CD4-positive, alpha-beta memory T cell (primary cell): Measurements from ENCODE around the gene FKBP11. TPM values are rescaled to one million over a fixed set of nuclear protein-coding genes. Genes with fewer than 3 reads are reported as not detected.

ENCODE experiments used
- CTCF ChIA-PET: fragments of 350-600 bp; sonication (Branson Sonifier 250); formaldehyde crosslinking; loops from one replicate; lab custom pipeline; 2021; ENCODE audit warnings: inconsistent platforms; ENCODE audit not compliant: partially characterized antibody; lab: Charles Lee
- POLR2A ChIA-PET: fragments of 350-600 bp; sonication (Branson Sonifier 250); formaldehyde crosslinking; loops from one replicate; lab custom pipeline; 2021; ENCODE audit not compliant: partially characterized antibody; lab: Charles Lee
- DNase-seq, 5 donors: peaks; one replicate each; pipeline versions ENCODE4 v3.0.0 to v3.0.0-alpha.2; 2020 to 2022; ENCODE audit warnings: mixed read lengths in 1 of 5
- H3K27ac ChIP-seq: one replicate; pipeline ENCODE4 v1.7.0; 2013; ENCODE audit warnings: low read depth, low read length
- H3K27me3 ChIP-seq: 2 replicates; pipeline ENCODE4 v1.7.0; 2013; ENCODE audit warnings: mild to moderate bottlenecking, low read length, moderate library complexity; ENCODE audit not compliant: insufficient read depth
- H3K36me3 ChIP-seq: 2 replicates; pipeline ENCODE4 v1.7.0; 2013; ENCODE audit warnings: mild to moderate bottlenecking, low read length, moderate library complexity; ENCODE audit not compliant: insufficient read depth
- H3K4me1 ChIP-seq: 2 replicates; pipeline ENCODE4 v1.7.0; 2013; ENCODE audit warnings: mild to moderate bottlenecking, low read length, moderate library complexity; ENCODE audit not compliant: insufficient read depth
- H3K4me3 ChIP-seq, 2 donors: one replicate each; pipeline ENCODE4 v1.7.0; 2013; ENCODE audit warnings: low read length in 2 of 2, mild to moderate bottlenecking in 1 of 2
- H3K9me3 ChIP-seq, 2 donors: one replicate each; pipeline ENCODE4 v1.7.0; 2013; ENCODE audit warnings: low read length in 2 of 2, control low read depth in 1 of 2; ENCODE audit not compliant: control insufficient read depth in 1 of 2
- H3K27ac Mint-ChIP-seq, 7 donors: one replicate each; pipeline ENCODE4 v1.8.0; 2020 to 2021; ENCODE audit warnings: mixed read lengths in 7 of 7, mild to moderate bottlenecking in 6 of 7, inconsistent platforms in 3 of 7, moderate library complexity in 3 of 7
- H3K27me3 Mint-ChIP-seq, 2 donors: one replicate each; pipeline ENCODE4 v1.8.0; 2020 to 2021; ENCODE audit warnings: mixed read lengths in 2 of 2
- H3K36me3 Mint-ChIP-seq, 2 donors: one replicate each; pipeline ENCODE4 v1.8.0; 2020 to 2021; ENCODE audit warnings: mixed read lengths in 2 of 2, inconsistent platforms in 1 of 2, mild to moderate bottlenecking in 1 of 2
- H3K4me1 Mint-ChIP-seq, 4 donors: one replicate each; pipeline ENCODE4 v1.8.0; 2020 to 2021; ENCODE audit warnings: mixed read lengths in 4 of 4, mild to moderate bottlenecking in 1 of 4
- H3K4me3 Mint-ChIP-seq, 8 donors: one replicate each; pipeline ENCODE4 v1.8.0; 2020 to 2021; ENCODE audit warnings: mixed read lengths in 8 of 8, mild to moderate bottlenecking in 7 of 8, moderate library complexity in 6 of 8, inconsistent platforms in 3 of 8
- H3K9me3 Mint-ChIP-seq, 8 donors: one replicate each; pipeline ENCODE4 v1.8.0; 2020 to 2021; ENCODE audit warnings: mixed read lengths in 8 of 8, mild to moderate bottlenecking in 5 of 8, inconsistent platforms in 3 of 8, moderate library complexity in 1 of 8
- intact Hi-C: fragments of 100-400 bp; cut with micrococcal nuclease; formaldehyde crosslinking; loops from one replicate; pipeline ENCODE4 v1.15.1; 2023
- polyA plus RNA-seq, 2 donors: library from polyadenylated mRNA; unstranded; fragments of 300-500 nt; fragmentation: Illumina TruSeq; gene quantifications; one replicate each; pipeline ENCODE4 v1.2.3, GENCODE V29; 2021
- total RNA-seq, 2 experiments: library from RNA; stranded (reverse); gene quantifications; one replicate each; pipeline ENCODE4 v1.2.3, GENCODE V29; 2021

The FKBP11 gene
- total RNA-seq (10 to 100 TPM; 77.7 to 81.1 TPM), polyA plus RNA-seq (100 to 1,000 TPM; 212 to 238 TPM)

- peaks cover 0 to 2% (median 0%) of the 10 kb centered on the region in 8 donors for H3K9me3 Mint-ChIP-seq
- no peaks in the 10 kb centered on the region for H3K27me3 ChIP-seq
- intact Hi-C loops: loop anchor here (1.0 to 2.0 kb wide), 5 partner anchors 21 to 93 kb away; partner anchors contain the start of genes ARF3, PRKAG1 and WNT1
- peak within 1 kb of the TSS; percentile 95 for H3K27ac ChIP-seq
- ChIA-PET CTCF (interaction anchor here (0.6 to 9.6 kb wide), 15 partner anchors 10 to 78 kb away, joined by 3 to 190 read pairs (median 4); partner anchors contain the start of genes DDX23, RND1 and WNT1), POLR2A (interaction anchor here (0.6 to 3.5 kb wide), 18 partner anchors 8 to 205 kb away, joined by 3 to 70 read pairs (median 8); partner anchors contain the start of genes ARF3, DDX23, RND1 and TUBA1B)
- peak within 1 kb of the TSS; percentile 96 to 100 (median 99) for H3K27ac Mint-ChIP-seq
- peaks cover 31 to 55% of the 10 kb centered on the region in 2 donors for H3K36me3 Mint-ChIP-seq
- H3K4me1 ChIP-seq: peaks cover 30% of the 10 kb centered on the region
- peaks cover 39 to 73% (median 55%) of the 10 kb centered on the region in 4 donors for H3K4me1 Mint-ChIP-seq
- H3K27me3 Mint-ChIP-seq: no peaks in the 10 kb centered on the region
- H3K4me3 ChIP-seq: peak within 1 kb of the TSS; percentile 20 to 97
- H3K36me3 ChIP-seq: peaks cover 9% of the 10 kb centered on the region
- DNase-seq: peak; percentile 81 to 87 (median 84)
- H3K9me3 ChIP-seq: no peaks in the 10 kb centered on the region
- H3K4me3 Mint-ChIP-seq: peak within 1 kb of the TSS; percentile 95 to 98 (median 97)
Measured at GRCh38 chr12:48925304-48926011, at the start of gene FKBP11. Gene FKBP11, minus strand, starts transcription at chr12:48925492. Its CDS starts 64 bp downstream, at chr12:48925428.

GRCh38 chr12:48973941-48974673 is 48.8 kb upstream of the FKBP11 start:
- Histone ChIP-seq H3K36me3 (no peaks in the 10 kb centered on the region), H3K27me3 (peaks cover 31% of the 10 kb centered on the region), H3K4me3 (no peak overlapping the region), H3K27ac (no peak overlapping the region), H3K4me1 (peaks cover 56% of the 10 kb centered on the region), H3K9me3 (no peaks in the 10 kb centered on the region)
- H3K4me1 Mint-ChIP-seq: peaks cover 24 to 58% (median 43%) of the 10 kb centered on the region in 4 donors
- H3K9me3 Mint-ChIP-seq: peaks cover 0 to 3% (median 0%) of the 10 kb centered on the region in 8 donors
- CTCF ChIA-PET: interaction anchor here (0.9 to 13.4 kb wide), 6 partner anchors 9 to 121 kb away, joined by 3 to 244 read pairs (median 4); partner anchors contain the start of genes ARF3 and DDN
- peaks cover 30 to 40% of the 10 kb centered on the region in 2 donors for H3K27me3 Mint-ChIP-seq
- no peak overlapping the region for H3K27ac Mint-ChIP-seq
- H3K4me3 Mint-ChIP-seq: no peak overlapping the region
- no peak for DNase-seq
- no peaks in the 10 kb centered on the region for H3K36me3 Mint-ChIP-seq
- intact Hi-C loops: loop anchor here (2.0 kb wide), 1 partner anchor 15 kb away; no protein-coding TSS in a partner anchor
- POLR2A ChIA-PET: interaction anchor here (1.0 kb wide), 1 partner anchor 17 kb away, joined by 4 read pairs; the partner anchor contains the start of gene ARF3

- Histone ChIP-seq H3K9me3 (no peaks in the 10 kb centered on the region), H3K27ac (no peak overlapping the region), H3K4me1 (peaks cover 51% of the 10 kb centered on the region), H3K4me3 (no peak overlapping the region), H3K27me3 (peaks cover 26% of the 10 kb centered on the region), H3K36me3 (no peaks in the 10 kb centered on the region)
- H3K36me3 Mint-ChIP-seq: no peaks in the 10 kb centered on the region
- intact Hi-C loops: no loop called here
- H3K27me3 Mint-ChIP-seq: peaks cover 30 to 37% of the 10 kb centered on the region in 2 donors
- ChIA-PET POLR2A (interaction anchor here (1.0 kb wide), 1 partner anchor 16 kb away, joined by 4 read pairs; the partner anchor contains the start of gene ARF3), CTCF (interaction anchor here (0.9 to 13.4 kb wide), 6 partner anchors 10 to 120 kb away, joined by 3 to 244 read pairs (median 4); partner anchors contain the start of genes ARF3 and DDN)
- no peak overlapping the region for H3K4me3 Mint-ChIP-seq
- no peak overlapping the region for H3K27ac Mint-ChIP-seq
- peaks cover 21 to 53% (median 40%) of the 10 kb centered on the region in 4 donors for H3K4me1 Mint-ChIP-seq
- no peak for DNase-seq
- H3K9me3 Mint-ChIP-seq: peaks cover 0 to 3% (median 0%) of the 10 kb centered on the region in 8 donors
Measured at GRCh38 chr12:48973531-48973930, 48.2 kb upstream of the FKBP11 start.

- H3K4me3 Mint-ChIP-seq: peak overlapping the region in 1 of 8 donors; percentile 35
- POLR2A ChIA-PET: interaction anchor here (1.5 kb wide), 1 partner anchor 16 kb away, joined by 4 read pairs; the partner anchor contains the start of gene ARF3
Measured at GRCh38 chr12:48972952-48973483, 47.7 kb upstream of the FKBP11 start.

GRCh38 chr12:48972213-48972951 is 47.1 kb upstream of the FKBP11 start:
- POLR2A ChIA-PET: interaction anchor here (1.5 to 4.7 kb wide), 2 partner anchors 8 to 15 kb away, joined by 4 to 36 read pairs; partner anchors contain the start of genes ARF3 and WNT1

More at GRCh38 chr12:48972952-48973483, 47.7 kb upstream of the FKBP11 start:
- CTCF ChIA-PET: interaction anchor here (0.9 to 13.4 kb wide), 7 partner anchors 10 to 120 kb away, joined by 3 to 244 read pairs (median 5); partner anchors contain the start of genes ARF3 and DDN
- Mint-ChIP-seq H3K9me3 (peaks cover 0 to 3% (median 0%) of the 10 kb centered on the region in 8 donors), H3K4me1 (peaks cover 21 to 53% (median 39%) of the 10 kb centered on the region in 4 donors), H3K27me3 (peaks cover 30 to 37% of the 10 kb centered on the region in 2 donors), H3K36me3 (no peaks in the 10 kb centered on the region), H3K27ac (no peak overlapping the region)
- Histone ChIP-seq H3K36me3 (no peaks in the 10 kb centered on the region), H3K27me3 (peaks cover 26% of the 10 kb centered on the region), H3K4me1 (peaks cover 46% of the 10 kb centered on the region), H3K9me3 (no peaks in the 10 kb centered on the region), H3K4me3 (no peak overlapping the region), H3K27ac (no peak overlapping the region)
- intact Hi-C loops: no loop called here
- DNase-seq: no peak

More at GRCh38 chr12:48972213-48972951, 47.1 kb upstream of the FKBP11 start:
- intact Hi-C loops: no loop called here
- Histone ChIP-seq H3K4me1 (peaks cover 40% of the 10 kb centered on the region), H3K4me3 (no peak overlapping the region), H3K9me3 (no peaks in the 10 kb centered on the region), H3K27me3 (peaks cover 26% of the 10 kb centered on the region), H3K36me3 (no peaks in the 10 kb centered on the region), H3K27ac (no peak overlapping the region)
- Mint-ChIP-seq H3K36me3 (no peaks in the 10 kb centered on the region), H3K4me1 (peaks cover 16 to 47% (median 34%) of the 10 kb centered on the region in 4 donors), H3K27me3 (peaks cover 30 to 32% of the 10 kb centered on the region in 2 donors), H3K4me3 (peak overlapping the region in 4 of 8 donors; percentile 66 to 88 (median 82)), H3K9me3 (peaks cover 0 to 2% (median 0%) of the 10 kb centered on the region in 8 donors), H3K27ac (peak overlapping the region in 2 of 7 donors; percentile 10 to 44)
- CTCF ChIA-PET: interaction anchor here (1.2 to 2.3 kb wide), 4 partner anchors 12 to 81 kb away, joined by 3 to 13 read pairs (median 3); partner anchors contain the start of gene ARF3
- DNase-seq: no peak
